ENCODE results near the gene AFAP1. TPM values are rescaled to one million over a fixed set of nuclear protein-coding genes. Genes with fewer than 3 reads are reported as not detected.

The AFAP1 gene
- total RNA-seq, 1 experiment from 2014 or later: 94.7 TPM

DNA sequence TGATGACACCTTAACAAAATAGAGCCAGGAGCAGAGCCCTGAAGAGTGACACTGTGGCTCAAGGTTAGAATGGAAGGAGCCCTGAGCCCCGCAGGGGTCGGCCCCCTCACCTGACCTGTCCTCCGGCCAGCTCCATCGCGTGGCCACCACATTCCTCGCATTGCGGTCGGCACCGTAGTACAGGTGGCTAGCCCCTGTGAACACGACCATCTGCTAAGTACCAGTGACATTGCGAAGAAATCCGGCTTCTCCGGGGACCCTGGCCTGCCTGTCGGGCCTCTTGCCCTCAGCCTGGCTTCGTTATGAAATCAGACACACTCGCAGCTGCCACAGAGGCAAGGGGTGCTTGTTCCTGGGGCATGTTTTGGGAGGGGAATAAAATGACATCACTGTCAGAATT, 179.0 kb downstream of the AFAP1 start:
- DNase-seq (ENCODE audit: low read depth, low spot score): no peak
- peak overlapping the region; percentile 94 for H3K27ac ChIP-seq (ENCODE audit: low read length)
- peaks cover 71% of the 10 kb centered on the region for H3K4me1 ChIP-seq (ENCODE audit: control insufficient read depth, insufficient read depth, low read length)
- no TSS peak for BruUV-seq (replicated peaks)
- H3K4me3 ChIP-seq (ENCODE audit: low read depth in 2 of 2, low read length in 2 of 2): no peak overlapping the region
- intact Hi-C loops (cut with micrococcal nuclease; ENCODE audit: unreplicated experiment): no loop called here
- in situ Hi-C loops (cut with HindIII; ENCODE audit: low pct_unique_long_range_greater_than_20kb, low sequenced_read_pairs): no loop called here
- CTCF ChIA-PET: no interaction called here
- no peaks in the 10 kb centered on the region for H3K9me3 ChIP-seq (ENCODE audit: control insufficient read depth, insufficient read depth, low read depth, low read length)
- ATAC-seq: no peak
- H3K27me3 ChIP-seq (ENCODE audit: control insufficient read depth, insufficient read depth, low read length): no peaks in the 10 kb centered on the region
- TF ChIP-seq, protein P1, sequence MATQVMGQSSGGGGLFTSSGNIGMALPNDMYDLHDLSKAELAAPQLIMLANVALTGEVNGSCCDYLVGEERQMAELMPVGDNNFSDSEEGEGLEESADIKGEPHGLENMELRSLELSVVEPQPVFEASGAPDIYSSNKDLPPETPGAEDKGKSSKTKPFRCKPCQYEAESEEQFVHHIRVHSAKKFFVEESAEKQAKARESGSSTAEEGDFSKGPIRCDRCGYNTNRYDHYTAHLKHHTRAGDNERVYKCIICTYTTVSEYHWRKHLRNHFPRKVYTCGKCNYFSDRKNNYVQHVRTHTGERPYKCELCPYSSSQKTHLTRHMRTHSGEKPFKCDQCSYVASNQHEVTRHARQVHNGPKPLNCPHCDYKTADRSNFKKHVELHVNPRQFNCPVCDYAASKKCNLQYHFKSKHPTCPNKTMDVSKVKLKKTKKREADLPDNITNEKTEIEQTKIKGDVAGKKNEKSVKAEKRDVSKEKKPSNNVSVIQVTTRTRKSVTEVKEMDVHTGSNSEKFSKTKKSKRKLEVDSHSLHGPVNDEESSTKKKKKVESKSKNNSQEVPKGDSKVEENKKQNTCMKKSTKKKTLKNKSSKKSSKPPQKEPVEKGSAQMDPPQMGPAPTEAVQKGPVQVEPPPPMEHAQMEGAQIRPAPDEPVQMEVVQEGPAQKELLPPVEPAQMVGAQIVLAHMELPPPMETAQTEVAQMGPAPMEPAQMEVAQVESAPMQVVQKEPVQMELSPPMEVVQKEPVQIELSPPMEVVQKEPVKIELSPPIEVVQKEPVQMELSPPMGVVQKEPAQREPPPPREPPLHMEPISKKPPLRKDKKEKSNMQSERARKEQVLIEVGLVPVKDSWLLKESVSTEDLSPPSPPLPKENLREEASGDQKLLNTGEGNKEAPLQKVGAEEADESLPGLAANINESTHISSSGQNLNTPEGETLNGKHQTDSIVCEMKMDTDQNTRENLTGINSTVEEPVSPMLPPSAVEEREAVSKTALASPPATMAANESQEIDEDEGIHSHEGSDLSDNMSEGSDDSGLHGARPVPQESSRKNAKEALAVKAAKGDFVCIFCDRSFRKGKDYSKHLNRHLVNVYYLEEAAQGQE (IDR thresholded peaks at IDR 0.05; ENCODE audit: insufficient read depth in 1 of 2, low read depth in 2 of 2, low read length in 1 of 2): no peak
- TF ChIP-seq SIN3A (IDR thresholded peaks at IDR 0.05; ENCODE audit: borderline replicate concordance, insufficient read depth, low read depth, low read length): no peak
- TF ChIP-seq CTCF (IDR thresholded peaks at IDR 0.05): no peak
- no peak for TF ChIP-seq POLR2AphosphoS5 (IDR thresholded peaks at IDR 0.05; ENCODE audit: low read depth, low read length)
- TF ChIP-seq TCF7L2 (IDR thresholded peaks at IDR 0.05; ENCODE audit: low read depth, low read length): no peak
- POLR2A ChIA-PET: no interaction called here
- peaks cover 3% of the 10 kb centered on the region; the same call in 1 of the 2 replicates for H3K36me3 ChIP-seq (ENCODE audit: control insufficient read depth, insufficient read depth, low read length)

DNA sequence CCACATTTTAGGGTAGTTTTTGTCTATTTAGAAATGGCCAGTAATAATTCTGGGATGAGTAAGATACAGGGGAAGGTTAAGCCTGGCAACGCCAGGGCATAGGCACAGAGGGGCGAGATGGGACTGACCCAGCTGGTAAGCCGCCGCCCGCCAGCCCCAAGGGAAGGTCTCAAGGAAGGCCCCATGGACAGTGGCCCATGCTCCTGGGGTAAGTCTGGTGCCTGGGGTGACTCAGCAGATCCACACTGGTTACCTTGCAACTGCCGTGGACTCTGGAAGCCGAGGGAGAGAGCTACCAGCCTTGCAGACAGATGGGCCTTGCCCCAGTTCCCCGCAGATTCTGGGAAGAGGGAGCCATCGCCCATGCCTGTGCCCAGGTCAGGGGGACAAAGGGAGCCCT, 179.4 kb downstream of the AFAP1 start:
- H3K36me3 ChIP-seq (ENCODE audit: control insufficient read depth, insufficient read depth, low read length): peaks cover 3% of the 10 kb centered on the region; the same call in 1 of the 2 replicates
- H3K27ac ChIP-seq (ENCODE audit: low read length): peak overlapping the region; percentile 94
- H3K4me1 ChIP-seq (ENCODE audit: control insufficient read depth, insufficient read depth, low read length): peaks cover 66% of the 10 kb centered on the region
- H3K27me3 ChIP-seq (ENCODE audit: control insufficient read depth, insufficient read depth, low read length): no peaks in the 10 kb centered on the region
- in situ Hi-C loops (cut with HindIII; ENCODE audit: low pct_unique_long_range_greater_than_20kb, low sequenced_read_pairs): no loop called here
- intact Hi-C loops (cut with micrococcal nuclease; ENCODE audit: unreplicated experiment): no loop called here
- BruUV-seq (replicated peaks): no TSS peak
- no peaks in the 10 kb centered on the region for H3K9me3 ChIP-seq (ENCODE audit: control insufficient read depth, insufficient read depth, low read depth, low read length)
- H3K4me3 ChIP-seq (ENCODE audit: low read depth in 2 of 2, low read length in 2 of 2): peak overlapping the region in 1 of 2 experiments; percentile 44; a peak in 2 of 4 replicates
- TF ChIP-seq CTCF (IDR thresholded peaks at IDR 0.05) (no peak), TCF7L2 (IDR thresholded peaks at IDR 0.05; ENCODE audit: low read depth, low read length) (no peak), SIN3A (IDR thresholded peaks at IDR 0.05; ENCODE audit: borderline replicate concordance, insufficient read depth, low read depth, low read length) (no peak), POLR2AphosphoS5 (IDR thresholded peaks at IDR 0.05; ENCODE audit: low read depth, low read length) (no peak)
- TF ChIP-seq, protein P1 (IDR thresholded peaks at IDR 0.05; ENCODE audit: insufficient read depth in 1 of 2, low read depth in 2 of 2, low read length in 1 of 2): no peak
- ChIA-PET CTCF (no interaction called here), POLR2A (no interaction called here)
- no peak for DNase-seq (ENCODE audit: low read depth, low spot score)
- peak; percentile 7; the same call in 1 of the 2 replicates for ATAC-seq
